Activated CD4-positive, CD25-positive, alpha-beta regulatory T cell treated with anti-CD3 and anti-CD28 coated beads, Interleukin-2, amount 50 U/mL, for 16 hours (primary cell): Measurements from ENCODE around the gene NOC2L.

ENCODE experiments used
- DNase-seq: peaks from one replicate; pipeline ENCODE4 v3.0.0-alpha.2; 2020; ENCODE audit warnings: low read depth, low spot score

The NOC2L gene

DNA sequence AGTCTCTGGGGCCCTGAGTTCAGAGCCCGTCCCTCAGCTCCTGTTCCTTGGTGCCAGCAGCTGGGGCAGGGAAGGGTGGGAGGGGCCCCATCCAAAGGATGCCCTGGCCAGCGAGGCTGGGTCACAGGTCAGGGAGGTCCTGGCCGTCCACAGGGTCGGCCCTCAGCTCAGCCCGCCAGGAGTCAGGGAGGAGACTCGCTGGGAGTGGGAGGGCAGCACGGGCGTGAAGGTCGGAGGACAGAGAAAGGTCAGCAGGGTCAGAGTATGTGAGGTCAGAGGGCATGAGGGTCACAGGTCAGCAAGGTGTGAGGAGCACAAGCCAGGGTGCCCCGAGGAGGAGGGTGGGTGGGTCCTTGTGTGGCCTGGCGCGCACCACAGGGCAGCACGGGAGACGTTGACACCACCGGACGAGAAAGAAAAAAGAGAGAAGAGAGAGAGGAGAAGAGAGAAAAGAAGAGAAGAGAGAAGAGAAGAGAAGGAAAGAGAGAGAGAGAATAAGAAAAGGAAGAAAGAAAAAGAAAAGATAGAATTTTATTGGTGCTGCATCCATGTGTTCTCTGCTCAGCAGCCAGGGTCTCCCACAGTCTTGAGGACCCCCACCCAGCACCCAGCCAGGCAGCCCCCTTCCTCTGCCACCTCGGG is 15.8 kb upstream of the NOC2L start:
- DNase-seq = no peak

DNA sequence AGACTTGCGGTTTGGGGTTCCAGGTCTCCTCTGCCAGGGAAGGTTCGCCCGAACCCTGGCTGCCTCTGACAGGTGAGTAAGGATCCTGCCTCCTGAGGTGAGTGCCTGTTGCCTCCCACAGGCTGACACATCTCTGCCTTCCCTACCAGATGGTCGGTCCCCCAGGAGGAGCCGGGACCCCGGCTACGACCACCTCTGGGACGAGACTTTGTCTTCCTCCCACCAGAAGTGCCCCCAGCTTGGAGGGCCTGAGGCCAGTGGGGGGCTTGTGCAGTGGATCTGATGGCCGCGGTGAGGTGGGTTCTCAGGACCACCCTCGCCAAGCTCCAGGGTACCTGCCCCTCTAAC is 15.2 kb upstream of the NOC2L start:
- no peak for DNase-seq

DNA sequence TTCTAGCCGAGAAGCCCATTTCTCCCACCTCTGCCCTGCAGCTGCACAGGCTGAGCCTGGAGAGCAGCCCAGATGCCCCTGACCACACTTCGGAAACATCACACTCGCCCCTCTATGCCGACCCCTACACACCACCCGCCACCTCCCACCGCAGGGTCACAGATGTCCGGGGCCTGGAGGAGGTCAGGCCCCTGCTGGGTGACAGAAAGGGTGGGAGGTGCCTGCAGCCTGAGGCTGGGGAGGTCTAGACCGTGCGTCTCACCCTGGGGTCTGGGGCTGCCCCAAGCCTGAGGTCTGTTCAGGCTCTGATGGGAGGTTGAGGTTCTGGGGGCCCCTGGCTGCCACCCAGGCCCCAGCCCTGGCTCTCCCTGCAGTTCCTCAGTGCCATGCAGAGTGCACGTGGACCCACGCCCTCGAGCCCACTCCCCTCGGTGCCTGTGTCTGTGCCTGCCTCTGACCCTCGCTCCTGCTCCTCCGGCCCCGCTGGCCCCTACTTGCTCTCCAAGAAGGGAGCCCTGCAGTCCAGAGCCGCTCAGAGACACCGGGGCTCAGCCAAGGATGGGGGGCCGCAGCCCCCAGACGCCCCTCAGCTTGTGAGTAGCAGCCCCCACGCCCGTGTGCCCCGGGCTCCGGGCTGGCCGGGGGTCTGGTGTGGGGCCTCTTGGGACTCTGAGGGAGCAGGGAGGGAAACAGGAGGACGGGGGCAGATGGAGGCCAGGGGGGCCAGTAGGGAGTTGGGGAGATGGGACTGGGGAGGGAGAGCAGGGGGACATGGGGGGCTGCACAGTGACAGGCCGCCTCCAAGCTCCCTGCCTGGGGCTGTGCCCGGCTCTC is 14.6 kb upstream of the NOC2L start:
- no peak for DNase-seq

DNA sequence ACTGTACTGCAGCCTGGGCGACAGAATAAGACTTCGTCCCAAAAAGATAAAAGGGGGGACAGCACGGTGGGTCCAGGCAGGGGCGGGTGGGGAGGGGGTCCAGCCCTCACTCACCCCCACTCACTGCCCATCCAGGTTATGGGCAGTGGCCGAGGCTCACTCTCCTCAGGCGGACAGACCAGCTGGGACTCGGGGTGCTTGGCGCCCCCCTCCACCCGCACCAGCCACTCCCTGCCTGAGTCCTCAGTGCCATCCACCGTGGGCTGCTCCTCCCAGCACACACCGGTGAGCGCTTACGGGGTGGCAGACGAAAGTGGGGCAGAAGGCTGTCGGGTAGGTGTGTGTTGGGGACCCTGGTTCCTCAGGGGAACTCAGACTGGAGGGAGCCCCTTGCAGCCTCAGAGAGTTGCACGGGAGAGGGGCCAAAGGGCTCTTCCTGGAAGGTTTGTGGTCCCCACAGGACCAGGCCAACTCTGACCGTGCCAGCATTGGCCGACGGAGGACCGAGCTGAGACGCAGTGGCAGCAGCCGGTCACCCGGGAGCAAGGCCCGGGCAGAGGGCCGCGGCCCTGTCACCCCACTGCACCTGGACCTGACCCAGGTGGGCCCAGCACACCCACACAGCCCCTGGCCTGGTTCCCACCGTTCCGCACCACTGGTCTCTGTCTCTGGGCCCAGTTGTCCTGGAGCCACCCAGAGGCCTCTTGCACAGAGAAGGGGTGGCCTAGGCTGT is 13.8 kb upstream of the NOC2L start:
- DNase-seq = no peak

DNA sequence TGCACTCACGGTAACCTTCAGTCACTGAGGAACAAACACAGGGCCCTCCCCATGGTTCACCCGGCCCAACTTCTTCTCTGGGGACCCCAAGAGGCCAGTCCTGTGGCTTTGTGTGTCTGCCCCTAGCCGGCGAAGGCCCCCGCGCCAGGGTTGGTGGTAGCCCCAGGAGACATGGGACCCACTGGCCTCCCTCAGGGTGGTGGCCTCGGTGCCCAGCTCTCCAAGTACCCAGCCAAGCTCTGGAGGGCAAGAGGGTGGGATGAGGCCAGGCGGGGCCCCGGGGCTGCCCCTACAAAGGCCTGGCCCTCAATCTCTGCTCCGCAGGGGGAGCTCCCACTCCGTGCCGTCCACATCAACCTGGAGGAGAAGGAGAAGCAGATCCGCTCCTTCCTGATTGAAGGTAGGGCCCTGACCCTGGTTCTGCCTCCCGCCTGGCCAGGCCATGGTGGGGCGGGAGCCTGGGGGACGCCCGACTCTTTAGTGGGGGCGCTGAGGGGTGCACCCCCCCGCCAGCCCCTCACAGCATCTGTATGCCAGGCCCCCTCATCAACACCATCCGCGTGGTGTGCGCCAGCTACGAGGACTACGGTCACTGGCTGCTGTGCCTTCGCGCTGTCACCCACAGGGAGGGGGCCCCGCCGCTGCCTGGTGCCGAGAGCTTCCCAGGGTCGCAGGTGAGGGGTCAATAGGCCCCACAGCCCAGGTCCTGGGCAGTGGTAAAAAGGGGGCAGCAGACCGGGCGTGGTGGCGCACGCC is 12.9 kb upstream of the NOC2L start:
- DNase-seq = no peak

DNA sequence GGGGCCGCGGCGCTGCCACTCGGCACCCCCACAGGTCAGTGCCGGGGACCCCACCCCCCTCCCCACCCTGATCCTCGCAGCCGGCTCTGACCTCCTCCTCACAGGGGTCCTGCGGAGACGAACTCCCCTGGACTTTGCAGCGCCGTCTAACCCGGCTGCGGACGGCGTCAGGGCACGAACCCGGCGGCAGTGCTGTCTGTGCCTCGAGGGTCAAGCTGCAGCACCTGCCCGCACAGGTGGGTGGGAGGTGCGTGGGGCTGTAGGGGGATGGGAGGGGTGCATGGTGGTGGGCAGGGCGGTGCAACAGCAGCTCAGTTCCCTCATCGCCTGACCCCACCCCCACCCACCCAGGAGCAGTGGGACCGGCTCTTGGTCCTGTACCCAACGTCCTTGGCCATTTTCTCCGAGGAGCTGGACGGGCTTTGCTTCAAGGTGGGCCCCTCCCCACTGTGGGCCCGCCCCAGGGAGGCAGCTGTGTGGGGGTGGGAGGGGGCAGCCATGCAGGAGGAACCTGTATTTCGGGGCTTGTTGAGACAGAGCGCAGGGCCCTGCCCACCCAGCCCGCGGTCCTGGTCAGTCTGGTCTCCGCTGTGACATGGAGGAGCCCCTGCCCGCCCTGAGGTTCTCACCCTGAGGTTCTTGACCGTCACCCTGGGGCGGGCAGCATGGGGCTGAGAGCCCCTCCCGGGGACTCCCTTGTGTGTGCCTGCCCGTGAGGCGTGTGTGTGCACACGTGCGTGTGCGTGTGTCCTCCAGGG is 12.1 kb upstream of the NOC2L start:
- DNase-seq = no peak

DNA sequence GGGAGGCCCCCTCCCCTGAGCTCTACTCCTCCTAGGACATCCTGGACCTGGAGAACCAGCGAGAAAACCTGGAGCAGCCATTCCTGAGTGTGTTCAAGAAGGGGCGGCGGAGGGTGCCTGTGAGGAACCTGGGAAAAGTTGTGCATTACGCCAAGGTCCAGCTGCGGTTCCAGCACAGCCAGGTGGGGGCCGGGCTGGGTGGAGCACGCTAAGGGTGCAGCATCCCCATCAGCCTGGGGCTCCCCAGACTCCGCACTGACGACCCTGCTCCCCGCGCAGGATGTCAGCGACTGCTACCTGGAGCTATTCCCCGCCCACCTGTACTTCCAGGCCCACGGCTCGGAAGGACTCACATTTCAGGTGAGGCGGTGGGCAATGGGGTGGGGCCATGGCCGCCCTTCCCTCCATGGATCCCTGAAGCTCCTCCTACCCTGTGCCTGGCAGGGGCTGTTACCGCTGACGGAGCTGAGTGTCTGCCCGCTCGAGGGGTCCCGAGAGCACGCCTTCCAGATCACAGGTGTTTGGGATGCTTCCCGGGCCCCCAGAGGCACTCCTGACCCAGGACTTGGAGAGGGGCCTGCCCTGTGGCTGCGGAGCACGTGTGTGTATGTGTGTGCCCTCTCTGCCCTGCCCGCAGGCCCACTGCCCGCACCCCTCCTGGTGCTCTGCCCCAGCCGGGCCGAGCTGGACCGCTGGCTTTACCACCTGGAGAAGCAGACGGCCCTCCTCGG is 11.4 kb upstream of the NOC2L start:
- no peak for DNase-seq

DNA sequence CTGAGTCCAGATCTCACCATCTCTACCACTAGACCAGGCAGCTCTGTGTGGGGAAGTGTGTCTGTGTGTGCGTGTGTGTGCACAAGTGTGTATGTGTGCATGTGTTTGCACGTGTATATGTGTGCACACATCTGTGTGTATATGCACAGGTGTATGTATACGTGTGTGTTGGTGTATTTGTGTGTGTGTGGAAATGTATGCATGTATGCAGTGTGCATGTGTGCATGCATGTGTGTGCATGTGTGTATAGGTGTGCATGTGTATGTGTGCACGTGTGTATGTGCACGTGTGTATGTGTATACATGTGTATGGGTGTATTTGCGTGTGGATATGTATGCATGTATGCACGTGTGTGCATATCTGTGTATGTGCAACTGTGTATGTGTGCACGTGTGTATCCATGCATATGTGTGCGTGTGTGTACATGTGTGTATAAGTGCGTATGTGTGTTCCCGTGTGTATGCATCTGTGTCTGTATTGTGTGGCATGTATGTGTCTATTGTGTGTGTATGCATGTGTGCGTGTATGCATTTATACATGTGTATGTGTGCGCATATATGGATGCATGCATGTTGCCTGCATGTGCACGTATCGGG is 10.3 kb upstream of the NOC2L start:
- no peak for DNase-seq

DNA sequence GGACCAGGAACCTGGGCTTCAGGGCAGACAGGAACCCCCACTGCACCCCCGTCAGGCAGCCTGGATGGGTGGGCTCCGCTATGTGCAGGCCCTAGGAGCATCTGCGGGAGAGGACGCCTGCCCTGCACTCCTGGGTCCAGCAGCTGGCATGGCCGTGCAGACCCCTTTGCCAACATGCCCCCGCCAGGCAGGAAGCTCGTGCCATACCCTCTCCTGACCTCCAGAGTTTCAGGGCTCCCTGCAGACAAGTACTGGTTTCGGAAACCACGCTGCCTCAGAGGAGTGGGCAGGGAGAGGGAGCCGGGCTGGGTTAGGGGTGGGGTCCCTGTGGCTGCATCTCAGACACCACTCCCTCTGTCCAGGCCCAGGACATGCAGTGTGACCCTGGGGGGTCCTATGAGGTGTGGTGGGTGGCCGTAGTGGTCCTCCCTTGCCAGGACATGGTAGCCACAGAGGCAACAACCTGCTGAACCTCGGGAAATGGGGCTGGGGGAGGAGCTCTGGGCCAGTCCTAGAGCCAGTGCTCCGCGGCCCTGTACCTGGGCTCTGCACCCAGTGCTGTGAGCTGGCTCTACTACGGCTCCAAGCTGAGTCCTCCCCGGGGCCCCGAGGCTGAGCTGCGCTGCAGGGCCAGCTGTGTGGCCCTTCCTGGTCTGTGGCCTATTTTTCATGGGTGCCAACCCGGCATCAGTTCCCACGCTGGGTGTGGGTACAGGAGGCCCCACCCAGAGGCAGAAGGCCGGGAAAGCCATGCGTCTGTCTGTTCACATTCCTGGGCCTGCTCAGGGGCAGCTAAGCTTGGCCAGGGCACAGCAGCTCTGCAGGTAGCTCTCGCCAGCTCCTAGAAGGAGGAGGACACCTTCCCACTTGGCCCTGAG is 8.6 kb upstream of the NOC2L start:
- DNase-seq = no peak

DNA sequence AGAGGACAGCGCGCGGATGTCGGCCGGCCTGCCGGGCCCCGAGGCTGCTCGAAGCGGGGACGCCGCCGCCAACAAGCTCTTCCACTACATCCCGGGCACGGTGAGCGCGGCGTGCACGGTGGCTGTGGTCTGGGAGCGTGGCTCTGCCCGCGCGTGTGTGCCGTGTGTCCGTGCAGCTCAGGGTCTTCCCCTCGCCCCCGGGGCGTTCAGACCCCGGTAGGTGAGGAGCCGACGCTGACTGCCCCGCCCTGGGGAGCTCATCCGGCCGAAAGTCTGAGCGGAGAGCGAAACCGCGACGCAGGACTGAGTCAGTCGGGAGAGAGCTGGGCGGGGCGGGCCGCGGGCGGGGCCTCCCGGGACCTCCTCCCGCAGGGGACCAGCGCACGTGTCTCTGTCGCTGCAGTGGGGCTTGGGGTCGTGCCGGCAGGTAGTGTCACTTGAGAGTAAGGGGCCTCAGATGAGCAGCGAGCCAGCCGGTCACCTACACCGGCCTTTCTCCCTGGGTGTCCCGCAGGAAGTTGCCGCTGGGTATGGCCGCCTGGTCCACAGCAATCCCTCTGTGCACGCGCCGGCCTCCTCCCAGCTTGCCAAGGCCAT is 7.7 kb upstream of the NOC2L start:
- peak; percentile 61 for DNase-seq

DNA sequence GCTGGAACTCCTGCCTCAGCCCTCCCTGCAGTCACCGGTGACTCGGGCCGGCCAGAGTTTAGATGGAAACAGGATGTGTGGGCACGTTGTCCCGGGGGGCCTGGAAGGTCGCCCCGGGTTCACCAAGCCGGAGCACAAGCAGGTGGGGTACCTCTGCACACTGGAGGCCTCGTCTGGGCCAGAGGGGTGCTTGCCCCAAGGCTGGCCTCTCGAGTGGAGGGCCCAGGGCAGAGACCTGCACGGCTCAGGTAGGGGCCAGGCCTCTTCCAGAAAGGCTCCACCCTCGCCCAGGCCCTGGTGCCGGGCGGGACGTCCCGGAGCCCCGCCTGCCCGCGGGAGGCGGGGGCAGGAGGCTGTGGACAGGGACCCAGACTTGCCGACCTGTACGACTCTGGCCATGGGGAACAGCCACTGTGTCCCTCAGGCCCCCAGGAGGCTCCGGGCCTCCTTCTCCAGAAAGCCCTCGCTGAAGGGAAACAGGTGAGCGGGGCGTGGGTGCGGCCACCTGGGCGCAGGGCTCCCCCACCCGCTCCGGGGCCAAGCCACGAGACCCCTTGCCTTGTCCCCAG is 7.2 kb upstream of the NOC2L start, which contains the start of gene PLEKHN1:
PLEKHN1 (plus strand) TSS at position 348 of the 569 bp plus-strand sequence; CDS start at position 398, 50 bp downstream.
- no peak for DNase-seq

DNA sequence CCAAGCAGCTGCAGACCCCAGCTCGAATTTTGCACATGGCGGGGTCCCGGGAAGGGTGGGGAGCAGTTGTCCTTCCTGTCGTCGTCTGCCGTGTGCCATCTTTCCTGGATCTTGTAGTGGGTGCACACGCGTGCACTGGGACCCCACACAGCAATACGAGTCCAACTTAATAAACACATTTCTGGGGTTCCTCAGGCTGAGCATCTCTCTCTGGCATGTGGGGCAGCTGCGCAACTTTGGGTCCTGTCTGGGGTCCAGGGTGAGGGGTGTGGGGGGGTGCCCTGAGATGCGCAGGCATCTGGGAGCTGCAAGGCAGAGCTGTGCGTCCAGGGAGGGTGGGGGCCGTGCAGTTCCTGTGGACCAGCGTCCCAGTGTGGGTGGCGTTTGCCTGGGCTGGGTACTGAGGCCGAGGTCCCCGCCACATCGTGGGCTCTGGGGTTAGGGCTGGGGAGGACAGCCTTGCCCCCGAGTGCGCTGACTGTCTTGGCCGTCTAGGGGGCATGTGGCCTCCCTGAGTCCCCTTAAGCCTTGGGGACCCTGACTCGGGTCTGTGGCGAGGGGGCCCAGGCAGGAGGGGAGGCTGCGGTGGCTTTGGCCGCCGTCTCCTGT is 6.6 kb upstream of the NOC2L start:
- no peak for DNase-seq

DNA sequence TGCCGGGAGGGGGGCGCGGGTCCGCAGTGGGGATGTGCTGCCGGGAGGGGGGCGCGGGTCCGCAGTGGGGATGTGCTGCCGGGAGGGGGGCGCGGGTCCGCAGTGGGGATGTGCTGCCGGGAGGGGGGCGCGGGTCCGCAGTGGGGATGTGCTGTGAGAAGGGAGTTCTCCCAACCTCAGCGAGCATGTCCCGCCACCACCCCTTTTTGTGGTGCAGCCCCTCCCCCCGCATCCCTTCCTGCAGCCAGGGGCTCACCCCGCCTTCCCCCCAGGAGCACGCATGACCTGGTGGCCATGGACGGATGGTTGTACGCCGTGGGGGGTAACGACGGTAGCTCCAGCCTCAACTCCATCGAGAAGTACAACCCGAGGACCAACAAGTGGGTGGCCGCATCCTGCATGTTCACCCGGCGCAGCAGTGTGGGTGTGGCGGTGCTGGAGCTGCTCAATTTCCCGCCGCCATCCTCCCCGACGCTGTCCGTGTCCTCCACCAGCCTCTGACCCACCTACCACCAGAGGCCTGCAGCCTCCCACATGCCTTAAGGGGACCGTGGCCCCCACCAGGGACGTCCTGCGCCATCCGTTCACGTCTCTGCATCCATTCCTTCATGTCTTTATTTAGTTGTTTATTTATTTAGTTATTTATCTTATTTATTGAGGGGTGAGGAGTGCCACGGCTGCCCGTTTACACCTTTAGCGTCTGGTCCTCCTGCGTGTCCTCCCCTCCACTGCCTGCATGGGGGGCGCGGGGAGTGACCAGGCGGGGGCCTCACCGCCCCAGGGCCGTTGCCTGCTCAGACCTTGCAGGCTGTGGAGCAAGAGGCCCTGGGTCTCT is 5.9 kb upstream of the NOC2L start:
- no peak for DNase-seq

DNA sequence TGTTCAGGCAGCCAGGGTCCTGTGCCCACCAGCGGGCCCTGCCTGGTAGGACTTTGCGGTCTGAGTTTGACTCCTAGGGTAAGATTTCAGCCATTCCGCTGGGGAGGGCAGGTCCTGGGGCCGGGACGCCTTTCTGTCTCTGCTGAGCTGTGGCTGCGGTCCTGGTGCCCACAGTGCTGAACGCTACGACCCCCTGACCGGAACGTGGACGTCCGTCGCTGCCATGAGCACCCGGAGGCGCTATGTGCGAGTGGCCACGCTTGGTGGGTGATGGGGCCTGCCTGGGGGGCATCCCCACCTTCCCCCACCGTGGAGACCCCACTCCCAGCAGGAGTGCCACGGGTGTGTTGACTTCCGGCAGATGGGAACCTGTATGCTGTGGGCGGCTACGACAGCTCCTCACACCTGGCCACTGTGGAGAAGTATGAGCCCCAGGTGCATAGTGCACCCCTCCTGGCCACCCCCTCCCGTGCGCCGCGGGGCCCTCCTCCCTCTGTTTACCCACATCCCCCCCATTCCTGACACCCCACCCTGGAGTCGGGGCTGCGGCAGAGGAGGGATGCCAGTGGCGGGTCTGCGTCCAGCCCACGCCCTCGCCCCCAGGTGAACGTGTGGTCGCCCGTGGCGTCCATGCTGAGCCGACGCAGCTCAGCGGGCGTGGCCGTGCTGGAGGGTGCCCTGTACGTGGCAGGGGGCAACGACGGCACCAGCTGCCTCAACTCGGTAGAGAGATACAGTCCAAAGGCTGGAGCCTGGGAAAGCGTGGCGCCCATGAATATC is 4.9 kb upstream of the NOC2L start:
- no peak for DNase-seq

DNA sequence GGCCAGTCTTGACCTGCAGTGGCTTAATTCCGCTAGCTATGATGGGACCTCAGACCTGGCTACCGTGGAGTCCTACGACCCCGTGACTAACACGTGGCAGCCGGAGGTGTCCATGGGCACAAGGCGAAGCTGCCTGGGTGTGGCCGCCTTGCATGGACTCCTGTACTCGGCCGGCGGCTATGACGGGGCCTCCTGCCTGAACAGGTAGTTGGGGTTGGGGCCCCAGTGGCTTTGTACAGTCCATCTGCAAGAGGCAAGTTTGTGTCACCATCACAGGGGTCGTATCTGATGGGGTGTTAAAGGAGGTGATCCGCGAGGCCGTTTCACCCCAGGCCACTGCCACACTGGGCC is 4.2 kb upstream of the NOC2L start:
- no peak for DNase-seq
